Osteoblast (primary cell): ENCODE data around the gene SFT2D2. TPM values are rescaled to one million over a fixed set of nuclear protein-coding genes. Genes with fewer than 3 reads are reported as not detected.

Experiments used
- DNase-seq: peaks from one replicate; pipeline ENCODE4 v3.0.0; 2011; ENCODE audit warnings: low spot score, mixed read lengths; ENCODE audit not compliant: insufficient read length; ENCODE audit errors: missing footprints
- H2AFZ ChIP-seq: 2 replicates; pipeline ENCODE4 v1.6.0; 2011; ENCODE audit warnings: mild to moderate bottlenecking, low read length
- H3K27ac ChIP-seq: 2 replicates; pipeline ENCODE4 v1.5.1; 2011; ENCODE audit warnings: mild to moderate bottlenecking, low read depth, low read length, moderate library complexity
- H3K27me3 ChIP-seq: 2 replicates; pipeline ENCODE4 v1.6.0; 2012; ENCODE audit warnings: mild to moderate bottlenecking, control low read depth, inconsistent platforms, low read length, moderate library complexity; ENCODE audit not compliant: insufficient read depth
- H3K36me3 ChIP-seq: 2 replicates; pipeline ENCODE4 v1.5.1; 2011; ENCODE audit warnings: mild to moderate bottlenecking, low read length, control low read depth, moderate library complexity; ENCODE audit not compliant: insufficient read depth
- H3K4me1 ChIP-seq: 2 replicates; pipeline ENCODE4 v1.5.1; 2011; ENCODE audit warnings: mild to moderate bottlenecking, low read length, control low read depth, moderate library complexity; ENCODE audit not compliant: insufficient read depth
- H3K4me2 ChIP-seq: 2 replicates; pipeline ENCODE4 v1.6.0; 2011; ENCODE audit warnings: mild to moderate bottlenecking, low read length; ENCODE audit not compliant: insufficient read depth
- H3K4me3 ChIP-seq: fragments of 200-600 bp; sonication (generic); 3 replicates; pipeline ENCODE4 v1.5.1; 2012; ENCODE audit warnings: mild to moderate bottlenecking, low read length, inconsistent platforms; ENCODE audit not compliant: insufficient read depth
- H3K79me2 ChIP-seq: 2 replicates; pipeline ENCODE4 v1.6.0; 2012; ENCODE audit warnings: mild to moderate bottlenecking, low read length, control low read depth, inconsistent platforms; ENCODE audit not compliant: insufficient read depth
- H3K9me3 ChIP-seq: 2 replicates; pipeline ENCODE4 v1.5.1; 2011; ENCODE audit warnings: low read depth, low read length, control low read depth
- H4K20me1 ChIP-seq: 2 replicates; pipeline ENCODE4 v1.6.0; 2012; ENCODE audit warnings: mild to moderate bottlenecking, low read length, control low read depth; ENCODE audit not compliant: insufficient read depth
- CTCF ChIP-seq: IDR thresholded peaks from 2 replicates; pipeline ENCODE4 v1.5.1; 2011; ENCODE audit warnings: mild to moderate bottlenecking, low read depth, low read length, moderate library complexity; ENCODE audit errors: extremely low read depth
- total RNA-seq: library from RNA; depleted of rRNA; stranded (reverse); fragments of >200 nt; gene quantifications from 2 replicates; pipeline ENCODE4 v1.2.3, GENCODE V29; 2012

Gene SFT2D2
- total RNA-seq, 1 donor = 60.8 TPM

DNA sequence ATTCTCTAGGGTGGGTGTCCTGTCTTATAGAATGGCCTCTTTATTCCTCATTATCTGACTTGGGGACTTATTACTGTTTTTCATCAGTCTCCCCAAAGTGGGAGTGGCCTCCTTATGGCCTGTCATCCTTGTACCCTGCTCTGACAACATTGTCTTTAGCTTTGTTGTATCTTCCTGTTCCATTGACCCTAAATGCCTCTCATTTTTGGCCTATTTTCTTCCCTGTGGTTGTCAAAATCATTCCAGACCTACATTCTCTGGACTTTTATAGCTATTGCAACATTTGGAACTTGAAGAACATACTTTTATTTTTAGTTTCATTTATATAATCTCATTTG, 9.7 kb downstream of the SFT2D2 start:
- Histone ChIP-seq H3K27ac (no peak overlapping the region), H3K79me2 (peaks cover 38% of the 10 kb centered on the region), H3K4me1 (peaks cover 6% of the 10 kb centered on the region), H3K4me2 (no peak overlapping the region), H2AFZ (no peak overlapping the region), H3K27me3 (no peaks in the 10 kb centered on the region), H3K4me3 (no peak overlapping the region), H3K36me3 (peaks cover 45% of the 10 kb centered on the region), H3K9me3 (no peaks in the 10 kb centered on the region), H4K20me1 (peaks cover 24% of the 10 kb centered on the region)
- TF ChIP-seq CTCF = no peak
- no peak for DNase-seq

DNA sequence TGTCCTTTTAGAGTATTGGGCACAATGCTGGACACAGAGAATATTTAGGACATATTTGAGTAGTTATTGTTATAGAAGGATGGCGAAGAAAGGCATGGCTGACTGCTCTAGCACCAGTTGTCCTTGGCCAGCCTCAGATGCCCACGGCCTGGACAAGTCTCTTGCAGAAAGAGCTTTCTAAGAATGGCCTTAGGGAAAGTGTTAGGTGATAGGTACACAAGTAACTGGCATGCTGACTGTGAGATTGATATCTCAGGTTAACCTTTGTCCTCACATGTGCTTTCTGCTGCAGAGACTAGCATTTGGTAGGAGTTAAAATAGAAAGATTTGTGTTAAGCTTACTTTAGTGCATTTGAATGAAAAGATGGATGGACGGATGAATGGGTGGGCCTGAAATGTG, 10.1 kb downstream of the SFT2D2 start:
- DNase-seq = no peak
- H3K9me3 ChIP-seq = no peaks in the 10 kb centered on the region
- H3K27me3 ChIP-seq = no peaks in the 10 kb centered on the region
- TF ChIP-seq CTCF = no peak
- peaks cover 6% of the 10 kb centered on the region for H3K4me1 ChIP-seq
- H3K4me3 ChIP-seq = no peak overlapping the region
- H3K36me3 ChIP-seq = peaks cover 45% of the 10 kb centered on the region
- peaks cover 34% of the 10 kb centered on the region for H3K79me2 ChIP-seq
- H3K27ac ChIP-seq = no peak overlapping the region
- no peak overlapping the region for H2AFZ ChIP-seq
- peaks cover 21% of the 10 kb centered on the region for H4K20me1 ChIP-seq
- no peak overlapping the region for H3K4me2 ChIP-seq

- no peaks in the 10 kb centered on the region for H3K27me3 ChIP-seq
- no peaks in the 10 kb centered on the region for H3K9me3 ChIP-seq
- H3K4me2 ChIP-seq = no peak overlapping the region
- H3K4me3 ChIP-seq = no peak overlapping the region
- peaks cover 24% of the 10 kb centered on the region for H3K79me2 ChIP-seq
- H3K4me1 ChIP-seq = peaks cover 6% of the 10 kb centered on the region
- no peak overlapping the region for H2AFZ ChIP-seq
- no peak for DNase-seq
- H3K27ac ChIP-seq = peak overlapping the region; percentile 19
- no peak for TF ChIP-seq CTCF
- peaks cover 43% of the 10 kb centered on the region for H3K36me3 ChIP-seq
- peaks cover 12% of the 10 kb centered on the region for H4K20me1 ChIP-seq
These were observed 11.2 kb downstream of the SFT2D2 start for GRCh38 chr1:168236836-168237611.

- peaks cover 8% of the 10 kb centered on the region for H3K79me2 ChIP-seq
- no peak overlapping the region for H3K4me3 ChIP-seq
- no peak overlapping the region for H3K27ac ChIP-seq
- H3K36me3 ChIP-seq = peaks cover 39% of the 10 kb centered on the region
- H3K9me3 ChIP-seq = no peaks in the 10 kb centered on the region
- no peaks in the 10 kb centered on the region for H3K27me3 ChIP-seq
- no peak overlapping the region for H2AFZ ChIP-seq
- H3K4me2 ChIP-seq = no peak overlapping the region
- no peak for DNase-seq
- TF ChIP-seq CTCF = no peak
- no peaks in the 10 kb centered on the region for H3K4me1 ChIP-seq
- no peaks in the 10 kb centered on the region for H4K20me1 ChIP-seq
These were observed 17.4 kb downstream of the SFT2D2 start for GRCh38 chr1:168243198-168243597.
